ENCODE measurements around the gene RBPMS2.
"Not testable (repeated sequence)": the region's sequence is repeated elsewhere in the genome, so short reads cannot be mapped to it uniquely, and the experiment has no call there.

The RBPMS2 gene

DNA sequence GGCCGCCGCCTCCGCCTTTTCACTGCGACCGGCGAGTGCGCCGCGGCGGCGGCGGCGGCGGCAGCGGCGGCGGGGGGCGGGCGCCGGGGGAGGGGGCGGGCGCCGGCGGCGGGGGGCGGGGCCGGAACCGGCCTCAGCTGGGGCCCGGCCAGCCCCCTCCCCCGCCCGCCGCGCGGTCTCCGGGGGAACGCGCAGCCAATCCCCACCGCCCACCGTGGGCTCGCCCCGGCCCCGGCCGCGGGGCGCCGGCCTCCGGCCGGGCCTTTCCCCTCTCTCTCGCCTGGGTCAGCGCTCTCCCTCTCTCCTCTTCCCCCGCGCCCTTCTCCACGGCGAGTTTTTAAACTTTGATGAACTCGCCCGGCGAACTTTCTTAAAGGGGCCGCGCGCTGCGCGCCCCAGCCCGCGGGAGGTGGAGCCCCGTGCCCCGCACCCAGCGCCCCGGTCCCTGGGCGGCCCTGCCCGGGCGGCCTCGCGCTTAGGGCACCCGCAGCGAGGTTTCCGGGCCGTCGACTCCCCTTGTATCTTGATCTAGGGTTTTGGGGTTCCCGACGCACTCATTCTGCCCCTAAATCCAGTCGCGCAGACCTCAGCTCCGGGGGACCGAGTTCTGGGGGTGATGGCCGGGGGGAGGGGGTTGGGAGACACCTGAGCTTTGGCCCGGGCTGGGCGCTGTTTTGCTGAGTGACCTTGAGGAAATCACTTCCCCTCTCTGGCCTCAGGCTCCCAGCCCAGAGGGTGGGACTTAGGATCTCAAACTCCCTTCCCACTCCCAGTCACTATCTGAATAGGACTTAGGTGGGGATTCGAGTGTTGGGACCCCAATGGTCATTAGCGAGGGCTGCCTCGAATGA is at the start of gene RBPMS2:
TSS of gene RBPMS2 (minus strand) at position 39 of the 851 bp plus-strand sequence. CDS start 270 bp downstream, outside the sequence.
- peak; percentile 70 for DNase-seq (ENCODE audit: low spot score)

DNA sequence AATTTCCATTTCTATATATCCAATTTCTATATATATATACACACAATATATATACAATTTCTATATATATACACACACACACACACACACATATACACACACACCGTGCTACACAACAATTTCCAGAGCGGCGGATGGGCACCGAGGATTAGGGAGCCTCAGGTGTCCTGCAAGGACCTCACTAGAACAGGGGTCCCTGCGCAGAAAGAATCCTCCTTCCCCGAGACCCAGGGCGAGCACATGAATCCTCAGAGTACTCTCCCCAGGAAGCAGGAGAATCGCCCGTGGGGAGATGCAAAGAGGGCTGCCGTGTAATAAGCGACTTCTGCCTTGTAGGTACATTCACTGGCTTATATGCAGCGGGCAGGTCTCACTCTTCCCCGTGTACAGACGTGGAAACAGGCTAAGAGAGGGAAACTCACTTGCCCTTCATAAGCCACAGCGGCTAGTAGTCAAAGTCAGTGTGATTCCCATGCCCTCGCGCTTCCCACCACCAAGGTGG is 49.6 kb upstream of the RBPMS2 start:
- no peak for DNase-seq (ENCODE audit: low spot score)

DNA sequence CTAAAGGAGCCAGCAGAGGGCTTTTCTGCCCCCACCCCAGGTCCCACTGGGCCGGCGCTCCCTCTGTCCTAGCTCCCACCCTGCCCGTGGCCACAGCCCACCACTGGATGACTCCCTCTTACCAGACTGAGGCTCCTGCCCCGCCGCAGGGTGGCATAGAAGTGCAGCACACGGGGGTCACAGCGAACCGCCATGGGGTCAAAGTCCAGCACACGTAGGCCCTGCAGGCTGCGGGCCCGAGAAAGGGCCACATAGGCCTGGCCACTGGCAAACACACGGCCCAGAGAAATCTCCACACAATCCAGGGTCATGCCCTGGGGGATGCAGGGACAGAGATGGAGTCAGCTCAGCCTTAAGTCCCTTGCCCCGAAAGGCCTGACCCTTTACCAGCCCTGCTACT is 41.1 kb upstream of the RBPMS2 start:
- DNase-seq (ENCODE audit: low spot score): no peak

GRCh38 chr15:64814965-64815364 is 39.6 kb upstream of the RBPMS2 start:
- not testable (repeated sequence) for DNase-seq (ENCODE audit: low spot score)

DNA sequence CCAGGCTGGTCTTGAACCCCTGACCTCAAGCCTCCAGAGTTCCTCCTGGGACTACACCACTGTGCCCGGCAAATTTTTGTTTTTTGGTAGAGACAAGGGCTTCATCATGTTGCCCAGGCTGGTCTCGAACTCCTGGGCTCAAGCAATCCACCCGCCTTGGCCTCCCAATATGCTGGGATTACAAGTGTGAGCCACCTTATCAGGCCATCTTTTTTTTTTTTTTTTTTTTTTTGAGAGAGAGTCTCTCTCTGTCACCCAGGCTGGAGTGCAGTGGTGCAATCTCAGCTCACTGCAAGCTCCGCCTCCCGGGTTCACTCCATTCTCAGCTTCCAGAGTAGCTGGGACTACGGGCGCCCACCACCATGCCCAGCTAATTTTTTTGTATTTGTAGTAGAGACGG is 38.9 kb upstream of the RBPMS2 start:
- DNase-seq (ENCODE audit: low spot score): not testable (repeated sequence)

GRCh38 chr15:64813075-64813474 is 37.7 kb upstream of the RBPMS2 start:
- no peak for DNase-seq (ENCODE audit: low spot score)

DNA sequence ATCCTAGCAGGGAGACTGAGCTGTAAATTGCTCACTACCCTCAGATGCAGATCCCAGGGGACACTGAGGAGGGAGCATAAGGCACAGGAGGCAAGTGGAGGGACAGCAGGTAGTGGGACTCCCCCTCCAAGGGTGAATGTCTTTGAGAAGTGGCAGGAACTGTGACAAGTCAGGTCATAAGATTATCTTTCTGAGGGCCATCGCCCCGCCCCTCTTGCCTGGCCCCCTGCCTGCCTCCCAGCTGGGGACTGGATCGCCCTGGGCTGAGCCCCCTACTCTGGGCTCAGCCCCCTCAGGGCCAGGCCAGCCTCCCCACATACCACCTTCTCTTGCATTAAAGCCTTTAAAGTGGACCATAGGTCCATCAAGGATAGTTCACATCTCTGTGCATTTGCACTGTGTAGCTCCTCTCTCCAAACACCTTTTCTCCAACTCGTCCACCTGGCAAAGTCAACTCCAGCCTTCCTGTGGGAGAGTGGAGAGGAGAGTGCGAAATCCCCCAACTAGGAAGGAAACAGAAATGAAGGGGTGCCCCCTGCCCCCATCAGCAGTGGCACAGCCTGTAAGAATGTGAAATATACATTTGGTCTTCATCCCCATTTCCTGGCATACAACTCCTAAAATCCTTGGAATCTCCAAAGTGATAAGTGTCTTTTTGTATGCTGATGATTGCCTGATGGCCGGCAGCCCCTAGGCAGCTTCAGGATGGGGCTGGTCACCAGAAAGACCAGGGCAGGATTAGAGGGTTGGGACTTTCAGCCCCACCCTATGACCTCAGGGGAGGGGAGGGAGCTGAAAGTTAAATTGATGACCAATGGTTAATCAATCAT is 35.3 kb upstream of the RBPMS2 start:
- DNase-seq (ENCODE audit: low spot score): peak; percentile 68

DNA sequence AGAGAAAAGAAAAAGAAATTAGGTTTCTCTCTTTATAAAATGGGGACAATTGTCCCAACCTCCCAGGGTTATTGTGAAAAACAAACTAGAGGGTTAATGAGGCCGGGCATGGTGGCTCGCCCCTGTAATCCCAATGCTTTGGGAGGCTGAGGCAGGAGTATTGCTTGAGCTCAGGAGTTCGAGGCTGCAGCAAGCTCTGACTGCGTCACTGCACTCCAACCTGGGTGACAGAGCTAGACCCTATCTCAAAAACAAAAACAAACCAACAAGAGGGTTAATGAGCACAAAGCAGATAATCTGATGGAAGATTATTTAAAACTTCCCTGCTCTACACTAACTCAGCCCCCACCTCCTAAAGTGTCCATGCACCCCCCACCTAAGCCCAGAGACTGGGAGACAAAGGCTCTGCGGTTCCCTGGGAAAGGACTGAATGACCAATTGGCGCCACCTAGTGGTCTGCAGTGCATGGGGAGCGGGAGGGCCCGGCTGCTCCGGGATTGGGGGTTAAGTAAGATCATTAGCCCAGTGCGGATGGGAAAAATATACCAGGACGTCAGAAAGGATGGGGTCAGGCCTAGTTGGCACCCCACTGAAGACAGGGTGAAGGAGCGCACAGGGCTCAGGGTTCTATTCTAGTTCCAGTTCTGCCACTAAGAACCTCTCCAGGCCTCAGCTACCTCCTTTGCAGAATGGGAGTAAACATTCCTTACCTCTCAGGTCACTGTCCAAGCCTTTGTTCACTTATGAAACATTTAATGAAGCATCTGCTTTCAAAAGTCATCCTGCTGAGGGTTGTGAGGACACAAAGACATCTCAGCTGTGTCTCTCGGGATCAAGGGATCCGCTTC is 34.5 kb upstream of the RBPMS2 start:
- peak; percentile 90 for DNase-seq (ENCODE audit: low spot score)

- DNase-seq (ENCODE audit: low spot score): peak; percentile 21
Observed at GRCh38 chr15:64808785-64809453, 33.5 kb upstream of the RBPMS2 start.

DNA sequence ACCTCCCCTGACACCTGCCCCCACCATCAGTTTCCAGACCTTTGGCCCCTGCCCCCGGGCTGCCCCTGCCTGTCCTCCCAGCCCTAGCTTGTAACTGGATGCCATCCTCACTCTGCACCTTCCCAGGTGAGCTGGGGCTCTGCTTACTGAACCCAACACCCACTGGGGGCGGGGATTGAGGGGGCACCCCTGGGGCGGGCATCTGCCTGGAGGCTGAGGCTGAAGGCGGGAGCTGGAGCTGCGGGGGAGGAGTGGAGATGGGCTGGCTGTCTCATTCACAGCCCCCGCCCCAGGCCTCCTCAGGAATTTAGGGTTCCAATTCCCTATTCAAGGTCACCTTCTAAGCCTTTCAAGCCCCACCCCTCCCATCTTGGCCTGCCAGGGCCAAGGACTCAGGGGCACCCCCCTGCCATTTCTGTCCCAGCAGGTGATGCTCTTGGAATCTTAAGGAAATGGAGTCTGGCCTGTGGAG is 32.4 kb upstream of the RBPMS2 start:
- DNase-seq (ENCODE audit: low spot score): peak; percentile 24

GRCh38 chr15:64807051-64807749 is 31.8 kb upstream of the RBPMS2 start:
- DNase-seq (ENCODE audit: low spot score): peak; percentile 37

GRCh38 chr15:64806509-64806908 is 31.1 kb upstream of the RBPMS2 start:
- no peak for DNase-seq (ENCODE audit: low spot score)

DNA sequence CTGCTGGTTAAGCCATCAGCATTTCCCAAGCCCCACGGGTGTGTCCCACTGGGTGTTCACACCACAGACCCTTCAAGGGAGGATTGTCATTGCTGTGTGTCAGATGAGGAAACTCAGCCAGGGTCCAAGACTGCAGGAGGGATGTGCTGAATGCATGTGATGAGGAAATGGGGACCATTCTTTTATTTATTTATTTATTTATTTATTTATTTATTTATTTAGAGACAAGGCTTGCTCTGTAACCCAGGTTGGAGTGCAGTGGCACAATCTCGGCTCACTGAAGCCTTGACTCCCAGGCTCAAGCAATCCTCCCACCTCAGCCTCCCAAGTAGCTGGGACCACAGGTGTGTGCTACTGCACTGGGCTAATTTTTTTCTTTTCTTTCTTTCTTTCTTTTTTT is 29.2 kb upstream of the RBPMS2 start:
- no peak for DNase-seq (ENCODE audit: low spot score)

- DNase-seq (ENCODE audit: low spot score): no peak
Observed at GRCh38 chr15:64803526-64803925, 28.1 kb upstream of the RBPMS2 start.

DNA sequence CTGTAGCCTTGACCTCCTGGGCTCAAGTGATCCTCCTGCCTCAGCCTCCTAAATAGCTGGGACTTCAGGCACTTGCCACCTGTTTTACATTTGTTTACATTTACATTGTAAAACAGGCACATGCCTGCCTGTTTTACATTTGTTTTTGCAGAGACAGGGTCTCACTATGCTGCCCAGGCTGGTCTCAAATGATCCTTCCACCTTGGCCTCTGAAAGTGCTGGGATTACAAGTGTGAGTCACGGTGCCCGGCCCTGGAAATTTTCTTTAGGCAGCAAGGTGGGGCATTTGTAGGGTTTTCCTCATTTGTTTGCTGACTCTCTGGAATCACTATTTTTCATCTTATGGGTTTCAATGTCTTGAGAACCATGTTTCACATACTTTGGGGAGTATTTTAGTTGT is 25.1 kb upstream of the RBPMS2 start:
- DNase-seq (ENCODE audit: low spot score): no peak

DNA sequence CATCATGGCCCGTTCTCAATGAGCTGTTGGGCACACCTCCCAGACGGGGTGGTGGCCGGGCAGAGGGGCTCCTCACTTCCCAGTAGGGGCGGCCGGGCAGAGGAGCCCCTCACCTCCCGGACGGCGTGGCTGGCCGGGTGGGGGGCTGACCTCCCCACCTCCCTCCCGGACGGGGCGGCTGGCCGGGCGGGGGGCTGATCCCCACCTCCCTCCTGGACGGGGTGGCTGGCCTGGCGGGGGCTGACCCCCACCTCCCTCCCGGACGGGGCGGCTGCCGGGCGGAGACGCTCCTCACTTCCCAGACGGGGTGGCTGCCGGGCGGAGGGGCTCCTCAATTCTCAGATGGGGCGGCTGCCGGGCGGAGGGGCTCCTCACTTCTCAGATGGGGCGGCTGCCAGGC is 23.5 kb upstream of the RBPMS2 start:
- not testable (repeated sequence) for DNase-seq (ENCODE audit: low spot score)

DNA sequence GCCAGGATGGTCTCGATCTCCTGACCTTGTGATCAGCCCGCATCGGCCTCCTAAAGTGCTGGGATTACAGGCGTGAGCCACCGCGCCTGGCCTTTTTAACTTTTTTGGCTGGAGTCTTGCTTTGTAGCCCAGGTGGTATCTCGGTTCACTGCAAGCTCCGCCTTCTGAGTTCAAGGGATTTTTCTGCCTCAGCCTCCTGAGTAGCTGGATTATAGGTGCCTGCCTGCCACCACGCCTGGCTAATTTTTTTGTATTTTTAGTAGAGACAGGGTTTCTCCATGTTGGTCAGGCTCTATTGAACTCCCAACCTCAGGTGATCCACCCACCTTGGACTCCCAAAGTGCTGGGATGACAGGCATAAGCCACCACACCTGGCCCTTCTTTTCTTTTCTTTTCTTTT is 20.5 kb upstream of the RBPMS2 start:
- not testable (repeated sequence) for DNase-seq (ENCODE audit: low spot score)

- DNase-seq (ENCODE audit: low spot score): not testable (repeated sequence)
Observed at GRCh38 chr15:64795299-64795698, 19.9 kb upstream of the RBPMS2 start.

DNA sequence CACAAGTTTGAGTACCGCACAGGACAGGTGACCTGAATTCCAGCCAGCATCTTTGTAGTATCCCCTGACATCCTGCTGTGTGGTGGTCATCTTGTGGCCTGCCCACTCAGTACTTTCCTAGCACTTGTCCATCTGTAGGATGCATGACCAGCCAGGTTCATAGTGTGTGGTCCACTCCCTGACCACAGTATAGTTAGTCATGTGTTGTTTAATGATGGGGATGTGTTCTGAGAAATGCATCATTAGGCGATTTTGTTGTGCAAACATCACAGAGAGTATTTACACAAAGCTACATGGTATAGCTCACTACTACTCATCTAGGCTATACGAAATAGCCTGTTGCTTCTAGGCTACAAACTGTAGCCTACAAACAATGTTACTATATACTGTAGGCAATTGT is 16.9 kb upstream of the RBPMS2 start:
- no peak for DNase-seq (ENCODE audit: low spot score)

DNA sequence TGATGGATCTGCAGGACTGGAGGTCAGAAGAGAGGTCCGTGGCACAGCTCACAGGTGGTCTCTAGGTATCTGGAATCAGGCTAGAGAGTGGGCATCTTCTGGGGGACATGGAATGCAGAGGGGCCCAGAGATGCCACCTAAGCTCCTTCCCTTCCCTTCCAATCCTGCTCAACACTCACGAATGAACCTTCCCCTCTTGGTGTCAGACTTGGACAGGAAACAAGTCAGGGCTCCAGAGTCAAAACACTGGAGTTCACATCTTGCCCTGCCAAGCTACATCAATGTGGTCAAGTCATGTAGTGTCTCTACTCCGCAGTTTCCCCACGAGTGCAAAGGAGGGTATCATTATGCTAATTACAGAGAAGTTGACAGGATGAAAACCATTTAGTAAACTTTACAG is 16.0 kb upstream of the RBPMS2 start:
- DNase-seq (ENCODE audit: low spot score): peak; percentile 8

GRCh38 chr15:64783796-64784195 is 8.4 kb upstream of the RBPMS2 start:
- no peak for DNase-seq (ENCODE audit: low spot score)
